ENCODE measurements around the gene DNMBP.
"Not testable (repeated sequence)": the region's sequence is repeated elsewhere in the genome, so short reads cannot be mapped to it uniquely, and the experiment has no call there.

The DNMBP gene

DNA sequence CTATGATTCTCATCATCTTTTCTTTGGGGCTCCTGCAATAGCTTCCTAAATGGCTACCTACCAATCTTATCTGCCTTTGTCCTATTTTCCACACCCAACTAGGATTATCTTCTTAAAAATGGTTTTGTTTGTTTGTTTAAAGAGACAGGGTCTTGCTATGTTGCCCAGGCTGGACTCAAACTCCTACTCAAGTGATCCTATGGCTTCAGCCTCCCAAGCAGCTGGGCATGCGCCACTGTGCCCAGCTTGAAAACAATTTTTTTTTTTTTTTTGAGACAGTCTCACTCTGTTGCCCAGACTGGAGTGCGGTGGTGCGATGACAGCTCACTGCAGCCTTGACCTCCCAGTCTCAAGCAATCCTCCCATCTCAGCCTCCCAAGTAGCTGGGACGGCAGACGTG lies 14.9 kb downstream of the DNMBP start:
- no peak overlapping the region for H3K4me2 ChIP-seq (ENCODE audit: low read depth, low read length)
- H3K27ac ChIP-seq (ENCODE audit: low read length), result no peak overlapping the region
- peaks cover 10% of the 10 kb centered on the region for H3K4me1 ChIP-seq (ENCODE audit: low read length)
- no peaks in the 10 kb centered on the region for H3K9me2 ChIP-seq (replicated peaks; ENCODE audit: insufficient read depth, low read length)
- H3K4me3 ChIP-seq (ENCODE audit: low read length), result no peak overlapping the region
- H3K27me3 ChIP-seq (replicated peaks; ENCODE audit: insufficient read depth, low read length), result no peaks in the 10 kb centered on the region
- no peak for DNase-seq
- no peaks in the 10 kb centered on the region for H4K20me1 ChIP-seq (ENCODE audit: insufficient read depth, low read length)
- TF ChIP-seq EZH2 (optimal IDR thresholded peaks at IDR 0.05; ENCODE audit: low read depth, low read length) (no peak), EZH2phosphoT487 (IDR thresholded peaks at IDR 0.05; ENCODE audit: low read length) (no peak)
- TF ChIP-seq, protein P1, sequence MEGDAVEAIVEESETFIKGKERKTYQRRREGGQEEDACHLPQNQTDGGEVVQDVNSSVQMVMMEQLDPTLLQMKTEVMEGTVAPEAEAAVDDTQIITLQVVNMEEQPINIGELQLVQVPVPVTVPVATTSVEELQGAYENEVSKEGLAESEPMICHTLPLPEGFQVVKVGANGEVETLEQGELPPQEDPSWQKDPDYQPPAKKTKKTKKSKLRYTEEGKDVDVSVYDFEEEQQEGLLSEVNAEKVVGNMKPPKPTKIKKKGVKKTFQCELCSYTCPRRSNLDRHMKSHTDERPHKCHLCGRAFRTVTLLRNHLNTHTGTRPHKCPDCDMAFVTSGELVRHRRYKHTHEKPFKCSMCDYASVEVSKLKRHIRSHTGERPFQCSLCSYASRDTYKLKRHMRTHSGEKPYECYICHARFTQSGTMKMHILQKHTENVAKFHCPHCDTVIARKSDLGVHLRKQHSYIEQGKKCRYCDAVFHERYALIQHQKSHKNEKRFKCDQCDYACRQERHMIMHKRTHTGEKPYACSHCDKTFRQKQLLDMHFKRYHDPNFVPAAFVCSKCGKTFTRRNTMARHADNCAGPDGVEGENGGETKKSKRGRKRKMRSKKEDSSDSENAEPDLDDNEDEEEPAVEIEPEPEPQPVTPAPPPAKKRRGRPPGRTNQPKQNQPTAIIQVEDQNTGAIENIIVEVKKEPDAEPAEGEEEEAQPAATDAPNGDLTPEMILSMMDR (IDR thresholded peaks at IDR 0.05; ENCODE audit: low read length), result no peak
- no peaks in the 10 kb centered on the region for H3K9me3 ChIP-seq (replicated peaks; ENCODE audit: insufficient read depth, low read length)
- H3K36me3 ChIP-seq (replicated peaks; ENCODE audit: insufficient read depth, low read length), result no peaks in the 10 kb centered on the region
- H3K79me2 ChIP-seq (ENCODE audit: low read length), result no peaks in the 10 kb centered on the region; the same call in 1 of the 2 replicates
- H3F3A ChIP-seq (ENCODE audit: insufficient read depth, low read length), result no peaks in the 10 kb centered on the region
- no peak overlapping the region for H3K9ac ChIP-seq (ENCODE audit: low read length)
- no peak overlapping the region for H2AFZ ChIP-seq (ENCODE audit: low read length)

DNA sequence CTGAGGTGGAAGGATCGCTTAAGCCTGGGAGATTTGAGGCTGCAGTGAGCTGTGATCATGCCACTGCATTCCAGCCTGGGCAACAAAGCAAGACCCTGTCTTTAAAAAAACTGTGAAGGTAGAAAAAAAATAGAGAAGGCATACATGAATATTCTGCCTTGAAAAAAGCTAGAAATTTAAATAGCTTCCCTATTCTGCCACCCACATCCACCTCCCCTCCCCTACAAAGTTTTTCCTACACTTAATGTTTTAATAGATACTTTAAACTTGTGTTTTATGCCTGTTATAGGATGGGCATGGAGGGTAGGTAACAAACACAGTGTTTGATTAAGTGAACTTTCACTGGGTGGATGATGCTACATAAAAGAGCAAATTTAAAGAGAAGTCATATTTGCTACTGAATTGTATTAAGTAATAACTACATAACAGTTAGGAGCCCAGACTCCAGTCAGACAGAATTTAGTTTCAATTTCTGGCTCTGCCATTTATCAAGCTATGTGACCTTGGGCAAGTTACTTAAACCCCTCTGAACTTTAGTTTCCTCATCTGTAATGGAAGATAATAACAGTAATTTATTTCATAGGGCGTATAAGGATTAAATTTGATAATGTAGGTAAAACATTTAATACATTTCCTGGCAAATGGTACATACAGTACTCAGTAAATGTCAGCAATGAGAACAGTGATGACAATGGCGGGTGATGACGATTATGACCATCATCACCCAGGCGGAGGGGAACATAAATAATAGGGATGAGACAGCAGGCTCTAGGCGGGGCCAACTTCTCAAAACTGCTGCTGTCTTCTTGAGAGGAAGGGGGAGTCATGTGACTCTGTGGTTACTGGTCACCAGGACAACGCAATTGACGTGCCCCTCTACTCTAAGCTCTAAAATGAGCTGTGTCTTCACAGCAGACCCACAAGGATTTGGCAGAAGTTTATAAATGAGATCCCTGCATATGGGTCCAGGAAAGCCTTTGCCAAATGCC lies 15.8 kb downstream of the DNMBP start:
- Histone ChIP-seq H3K4me1 (ENCODE audit: low read length) (peaks cover 2% of the 10 kb centered on the region), H3K36me3 (replicated peaks; ENCODE audit: insufficient read depth, low read length) (no peaks in the 10 kb centered on the region), H3K27me3 (replicated peaks; ENCODE audit: insufficient read depth, low read length) (no peaks in the 10 kb centered on the region), H4K20me1 (ENCODE audit: insufficient read depth, low read length) (no peaks in the 10 kb centered on the region), H3K4me3 (ENCODE audit: low read length) (no peak overlapping the region), H3F3A (ENCODE audit: insufficient read depth, low read length) (no peaks in the 10 kb centered on the region), H3K27ac (ENCODE audit: low read length) (no peak overlapping the region), H2AFZ (ENCODE audit: low read length) (no peak overlapping the region), H3K9me3 (replicated peaks; ENCODE audit: insufficient read depth, low read length) (no peaks in the 10 kb centered on the region), H3K79me2 (ENCODE audit: low read length) (no peaks in the 10 kb centered on the region; the same call in 1 of the 2 replicates), H3K9me2 (replicated peaks; ENCODE audit: insufficient read depth, low read length) (no peaks in the 10 kb centered on the region), H3K9ac (ENCODE audit: low read length) (no peak overlapping the region), H3K4me2 (ENCODE audit: low read depth, low read length) (no peak overlapping the region)
- DNase-seq, result no peak
- no peak for TF ChIP-seq EZH2phosphoT487 (IDR thresholded peaks at IDR 0.05; ENCODE audit: low read length)
- TF ChIP-seq, protein P1 (IDR thresholded peaks at IDR 0.05; ENCODE audit: low read length), result no peak
- no peak for TF ChIP-seq EZH2 (optimal IDR thresholded peaks at IDR 0.05; ENCODE audit: low read depth, low read length)

- H2AFZ ChIP-seq (ENCODE audit: low read length); H3K27ac ChIP-seq (ENCODE audit: low read length); H3K4me3 ChIP-seq (ENCODE audit: low read length); DNase-seq; H3K27me3 ChIP-seq (replicated peaks; ENCODE audit: insufficient read depth, low read length); H3K79me2 ChIP-seq (ENCODE audit: low read length); H4K20me1 ChIP-seq (ENCODE audit: insufficient read depth, low read length); H3K9ac ChIP-seq (ENCODE audit: low read length); H3K4me1 ChIP-seq (ENCODE audit: low read length); H3F3A ChIP-seq (ENCODE audit: insufficient read depth, low read length); H3K4me2 ChIP-seq (ENCODE audit: low read depth, low read length); H3K9me2 ChIP-seq (replicated peaks; ENCODE audit: insufficient read depth, low read length); H3K36me3 ChIP-seq (replicated peaks; ENCODE audit: insufficient read depth, low read length); H3K9me3 ChIP-seq (replicated peaks; ENCODE audit: insufficient read depth, low read length): not testable (repeated sequence)
Observed at GRCh38 chr10:99985637-99986036, 24.1 kb downstream of the DNMBP start.
